C4-2B (cell line): Measurements from ENCODE around the gene PRRC2A.
"Not testable (repeated sequence)": the region's sequence is repeated elsewhere in the genome, so short reads cannot be mapped to it uniquely, and the experiment has no call there.

Experiments used
- H3K27ac ChIP-seq: fragments of 450-650 bp; 2 replicates; pipeline ENCODE4 v1.5.1; 2017
- CTCF ChIP-seq: fragments of 450-650 bp; conservative IDR thresholded peaks from 2 replicates; pipeline ENCODE4 v1.5.1; 2017; ENCODE audit warnings: mild to moderate bottlenecking
- ZFX ChIP-seq: fragments of 450-650 bp; IDR thresholded peaks from 2 replicates; pipeline ENCODE4 v1.6.1; 2017

PRRC2A gene

GRCh38 chr6:31586599-31587281, 33.8 kb upstream of the PRRC2A start:
- no peak for TF ChIP-seq ZFX
- no peak for TF ChIP-seq CTCF
- no peak overlapping the region for H3K27ac ChIP-seq

GRCh38 chr6:31587791-31588777, 32.4 kb upstream of the PRRC2A start:
- no peak overlapping the region for H3K27ac ChIP-seq
- TF ChIP-seq ZFX (no peak), CTCF (no peak)

- TF ChIP-seq ZFX (no peak), CTCF (no peak)
Measured at GRCh38 chr6:31588871-31589650, 31.5 kb upstream of the PRRC2A start.

GRCh38 chr6:31590691-31591090, 29.8 kb upstream of the PRRC2A start:
- not testable (repeated sequence) for H3K27ac ChIP-seq

More at GRCh38 chr6:31588871-31589650, 31.5 kb upstream of the PRRC2A start:
- H3K27ac ChIP-seq: no peak overlapping the region

- H3K27ac ChIP-seq: no peak overlapping the region
- TF ChIP-seq ZFX: no peak
- TF ChIP-seq CTCF: no peak
Measured at GRCh38 chr6:31592396-31592771, 28.1 kb upstream of the PRRC2A start.

- TF ChIP-seq CTCF (peak; percentile 50), ZFX (no peak)
- no peak overlapping the region for H3K27ac ChIP-seq
Measured at GRCh38 chr6:31597006-31597405, 23.5 kb upstream of the PRRC2A start.

GRCh38 chr6:31607317-31607716, 13.2 kb upstream of the PRRC2A start:
- TF ChIP-seq CTCF: no peak
- TF ChIP-seq ZFX: no peak
- no peak overlapping the region for H3K27ac ChIP-seq
